H1 (cell line): ENCODE measurements around the gene GALNT18. TPM values are rescaled to one million over a fixed set of nuclear protein-coding genes. Genes with fewer than 3 reads are reported as not detected.

Experiments used
- CTCF ChIA-PET: fragments of 300-600 bp; sonication (Branson Sonifier 250); formaldehyde crosslinking; loops from one replicate; lab custom pipeline; 2021; ENCODE audit not compliant: partially characterized antibody; lab: Charles Lee
- POLR2A ChIA-PET: fragments of 300-600 bp; sonication (Branson Sonifier 250); formaldehyde crosslinking; loops from one replicate; lab custom pipeline; 2021; ENCODE audit warnings: inconsistent platforms; ENCODE audit not compliant: partially characterized antibody; lab: Charles Lee
- DNase-seq, 2 experiments: peaks; one replicate each; pipeline versions ENCODE4 v3.0.0 to v3.0.0-alpha.2; 2010 to 2022; ENCODE audit warnings: low spot score in 2 of 2, low read depth in 1 of 2, mixed read lengths in 1 of 2
- FAIRE-seq: peaks from 2 replicates; lab custom pipeline; 2011; peaks lifted over from hg19 to GRCh38; lab: Jason Lieb, UNC
- H2AFZ ChIP-seq: 2 replicates; pipeline ENCODE4 v1.8.1; 2012; ENCODE audit warnings: low read length, inconsistent platforms
- H2AK5ac ChIP-seq: 2 replicates; pipeline ENCODE4 v1.6.1; 2013; ENCODE audit warnings: low read depth, low read length
- H2BK120ac ChIP-seq: replicated peaks from 2 replicates; pipeline ENCODE3; 2013; ENCODE audit warnings: low read depth, low read length, inconsistent platforms
- H2BK12ac ChIP-seq: 2 replicates; pipeline ENCODE4 v1.6.1; 2013; ENCODE audit warnings: low read depth, low read length
- H2BK15ac ChIP-seq: 2 replicates; pipeline ENCODE4 v1.6.1; 2013; ENCODE audit warnings: low read length
- H2BK20ac ChIP-seq: 2 replicates; pipeline ENCODE4 v1.6.1; 2013; ENCODE audit warnings: low read length
- H2BK5ac ChIP-seq: 2 replicates; pipeline ENCODE4 v1.6.1; 2013; ENCODE audit warnings: low read depth, low read length
- H3K14ac ChIP-seq: 2 replicates; pipeline ENCODE4 v1.6.1; 2013; ENCODE audit warnings: inconsistent platforms; ENCODE audit not compliant: insufficient read length
- H3K18ac ChIP-seq: 2 replicates; pipeline ENCODE4 v1.6.1; 2013; ENCODE audit warnings: low read length; ENCODE audit errors: extremely low read depth
- H3K23ac ChIP-seq: 2 replicates; pipeline ENCODE4 v1.6.1; 2013; ENCODE audit warnings: inconsistent platforms; ENCODE audit not compliant: insufficient read length
- H3K23me2 ChIP-seq: 2 replicates; pipeline ENCODE4 v1.6.1; 2013; ENCODE audit warnings: low read depth, low read length
- H3K27ac ChIP-seq: 2 replicates; pipeline ENCODE4 v1.6.1; 2011; ENCODE audit warnings: low read depth, low read length, inconsistent platforms
- H3K27me3 ChIP-seq, 4 experiments: replicated peaks in 1 of 4; 1 replicate in 1 of 4; 2 replicates in 3 of 4; pipeline versions ENCODE4 v1.6.1 to v1.8.1; 2011 to 2013; ENCODE audit warnings: low read length in 3 of 4, mild to moderate bottlenecking in 3 of 4, inconsistent platforms in 2 of 4, mixed read lengths in 2 of 4, moderate library complexity in 1 of 4; ENCODE audit not compliant: control insufficient read depth in 3 of 4, insufficient read depth in 3 of 4; ENCODE audit errors: extremely low read depth in 1 of 4
- H3K36me3 ChIP-seq, 4 experiments: 2 replicates each; pipeline versions ENCODE4 v1.6.1 to v1.8.1; 2011 to 2013; ENCODE audit warnings: mild to moderate bottlenecking in 4 of 4, low read length in 3 of 4, moderate library complexity in 2 of 4, control low read depth in 1 of 4, inconsistent platforms in 1 of 4; ENCODE audit not compliant: insufficient read depth in 4 of 4, control insufficient read depth in 2 of 4
- H3K4ac ChIP-seq: replicated peaks from 2 replicates; pipeline ENCODE3; 2013; ENCODE audit warnings: low read length, low read depth, mixed read lengths, inconsistent platforms; ENCODE audit not compliant: insufficient read length
- H3K4me1 ChIP-seq, 4 experiments: replicated peaks in 1 of 4; 1 replicate in 1 of 4; 2 replicates in 3 of 4; pipeline versions ENCODE4 v1.6.1 to v1.8.1; 2011 to 2013; ENCODE audit warnings: low read length in 3 of 4, inconsistent platforms in 2 of 4, mixed read lengths in 1 of 4; ENCODE audit not compliant: insufficient read depth in 4 of 4, control insufficient read depth in 3 of 4
- H3K4me2 ChIP-seq, 2 experiments: 2 replicates each; pipeline versions ENCODE4 v1.6.1 to v1.8.1; 2011 to 2013; ENCODE audit warnings: low read depth in 2 of 2, low read length in 2 of 2, control low read depth in 1 of 2, inconsistent platforms in 1 of 2, mild to moderate bottlenecking in 1 of 2; ENCODE audit not compliant: insufficient read depth in 1 of 2
- H3K4me3 ChIP-seq, 4 experiments: fragments of 200-600, 300-600 bp in 1 of 4; sonication (generic), shearing (Covaris generic), sonication (Bioruptor Twin) in 1 of 4; 2 replicates each; pipeline versions ENCODE4 v1.5.1 to v1.8.1; 2011 to 2016; ENCODE audit warnings: low read length in 4 of 4, low read depth in 3 of 4, control low read depth in 2 of 4, inconsistent platforms in 2 of 4, mild to moderate bottlenecking in 2 of 4, mixed read lengths in 1 of 4, moderate library complexity in 1 of 4; ENCODE audit not compliant: insufficient read depth in 2 of 4; ENCODE audit errors: extremely low read depth in 1 of 4
- H3K56ac ChIP-seq: replicated peaks from 2 replicates; pipeline ENCODE3; 2013; ENCODE audit warnings: low read depth, mild to moderate bottlenecking, mixed read lengths, low read length, inconsistent platforms; ENCODE audit not compliant: insufficient read length
- H3K79me1 ChIP-seq: 2 replicates; pipeline ENCODE4 v1.6.1; 2013; ENCODE audit warnings: low read depth, low read length, control low read depth
- H3K79me2 ChIP-seq, 2 experiments: 2 replicates each; pipeline versions ENCODE4 v1.6.1 to v1.8.1; 2012 to 2013; ENCODE audit warnings: low read length in 2 of 2, mild to moderate bottlenecking in 2 of 2, inconsistent platforms in 1 of 2; ENCODE audit not compliant: insufficient read depth in 2 of 2, control insufficient read depth in 1 of 2
- H3K9ac ChIP-seq, 4 experiments: replicated peaks in 1 of 4; 1 replicate in 1 of 4; 2 replicates in 3 of 4; pipeline versions ENCODE4 v1.6.1 to v1.8.1; 2011 to 2013; ENCODE audit warnings: low read depth in 3 of 4, low read length in 3 of 4, control low read depth in 2 of 4, mild to moderate bottlenecking in 2 of 4, moderate library complexity in 2 of 4, inconsistent platforms in 1 of 4; ENCODE audit errors: extremely low read depth in 1 of 4
- H3K9me3 ChIP-seq, 2 experiments: 2 replicates each; pipeline versions ENCODE4 v1.6.1 to v1.8.1; 2012 to 2013; ENCODE audit warnings: mild to moderate bottlenecking in 2 of 2, moderate library complexity in 2 of 2, control low read depth in 1 of 2, inconsistent platforms in 1 of 2, low read depth in 1 of 2, low read length in 1 of 2, mixed read lengths in 1 of 2; ENCODE audit not compliant: insufficient read depth in 2 of 2
- H4K20me1 ChIP-seq, 2 experiments: replicated peaks in 1 of 2; 2 replicates each; pipeline versions ENCODE3 to v1.8.1; 2011 to 2013; ENCODE audit warnings: inconsistent platforms in 2 of 2, low read length in 2 of 2, mild to moderate bottlenecking in 1 of 2; ENCODE audit not compliant: insufficient read depth in 2 of 2, control insufficient read depth in 1 of 2
- H4K5ac ChIP-seq: 2 replicates; pipeline ENCODE4 v1.6.1; 2013; ENCODE audit warnings: low read length, low read depth, mixed read lengths, inconsistent platforms; ENCODE audit not compliant: insufficient read length
- H4K8ac ChIP-seq: 2 replicates; pipeline ENCODE4 v1.8.0; 2013; ENCODE audit warnings: mild to moderate bottlenecking, moderate library complexity, low read length, inconsistent platforms; ENCODE audit not compliant: insufficient read depth; ENCODE audit errors: extremely low read depth
- H4K91ac ChIP-seq: replicated peaks from 2 replicates; pipeline ENCODE3; 2013; ENCODE audit warnings: low read length, mixed read lengths, inconsistent platforms; ENCODE audit not compliant: insufficient read length
- ATF3 ChIP-seq: IDR thresholded peaks from 2 replicates; pipeline ENCODE4 v1.6.1; 2011; ENCODE audit warnings: low read depth, mild to moderate bottlenecking, low read length; ENCODE audit not compliant: insufficient read depth
- BACH1 ChIP-seq: IDR thresholded peaks from 2 replicates; pipeline ENCODE4 v1.6.1; 2012; ENCODE audit warnings: low read length, improper control_type of control experiment
- CBX8 ChIP-seq: fragments of 300-800, 300-1000 bp; sonication (generic); IDR thresholded peaks from 2 replicates; pipeline ENCODE4 v1.7.1; 2016; ENCODE audit warnings: low read depth, low read length, borderline replicate concordance
- CHD1 ChIP-seq: IDR thresholded peaks from 2 replicates; pipeline ENCODE4 v1.6.1; 2012; ENCODE audit warnings: low read depth, low read length, improper control_type of control experiment
- CREB1 ChIP-seq: IDR thresholded peaks from 2 replicates; pipeline ENCODE4 v1.6.1; 2012; ENCODE audit warnings: inconsistent platforms
- E2F6 ChIP-seq: IDR thresholded peaks from 2 replicates; pipeline ENCODE4 v1.6.1; 2012; ENCODE audit warnings: inconsistent platforms
- MAX ChIP-seq: IDR thresholded peaks from 2 replicates; pipeline ENCODE4 v1.6.1; 2012; ENCODE audit warnings: inconsistent platforms
- RFX5 ChIP-seq: IDR thresholded peaks from 2 replicates; pipeline ENCODE4 v1.6.1; 2011; ENCODE audit warnings: low read depth, low read length, improper control_type of control experiment, borderline replicate concordance
- RXRA ChIP-seq: IDR thresholded peaks from 2 replicates; pipeline ENCODE4 v1.6.1; 2011; ENCODE audit warnings: low read depth, mild to moderate bottlenecking, low read length, moderate library complexity; ENCODE audit not compliant: insufficient read depth
- SAP30 ChIP-seq: fragments of 300-600 bp; sonication (generic); IDR thresholded peaks from 2 replicates; pipeline ENCODE4 v1.7.1; 2012; ENCODE audit warnings: low read length, moderate library complexity, mild to moderate bottlenecking, inconsistent platforms; ENCODE audit not compliant: insufficient read depth, insufficient replicate concordance
- SP1 ChIP-seq: IDR thresholded peaks from 2 replicates; pipeline ENCODE4 v1.6.1; 2011; ENCODE audit warnings: low read depth, low read length
- WGBS, 2 experiments: shearing (Covaris generic) in 1 of 2; methylation state at CpG; one replicate each; pipeline versions ENCODE4 v1.1.6 to v1.1.7; 2013 to 2015; ENCODE audit warnings: low lambda C conversion rate in 2 of 2, mixed read lengths in 2 of 2, inconsistent platforms in 1 of 2, low coverage in 1 of 2, missing lambda C conversion rate in 1 of 2; ENCODE audit not compliant: insufficient replicate concordance in 2 of 2, insufficient coverage in 1 of 2, insufficient read length in 1 of 2; ENCODE audit errors: extremely low coverage in 1 of 2, missing lambda C conversion rate in 1 of 2; 5-methylcytosine and 5-hydroxymethylcytosine counted together
- polyA plus RNA-seq, 7 experiments: library from polyadenylated mRNA; depleted of rRNA in 3 of 7; stranded (reverse) in 5 of 7; unstranded in 2 of 7; fragments of >200 nt in 5 of 7; fragments of 200-250 nt in 2 of 7; gene quantifications; 1 replicate in 5 of 7; 2 replicates in 1 of 7; 4 replicates in 1 of 7; pipeline versions ENCODE4 v1.2.1 to v1.2.3, GENCODE V29; 2011 to 2013; ENCODE audit warnings: missing spikeins in 2 of 7, mixed read lengths in 2 of 7
- total RNA-seq: library from RNA; stranded (reverse); fragmentation: NEBNext Ultra II Directional; extraction: Animal tissue kit (Norgen Biotek cat#: 25700); gene quantifications from 2 replicates; pipeline ENCODE4 v1.2.1, GENCODE V29; 2021

Gene GALNT18
- total and polyA plus RNA-seq, 2 of the 8 experiments (the other 6 are each of a cell fraction or from before 2014, with no cell fraction given) = 6.0 to 9.4 TPM

DNA sequence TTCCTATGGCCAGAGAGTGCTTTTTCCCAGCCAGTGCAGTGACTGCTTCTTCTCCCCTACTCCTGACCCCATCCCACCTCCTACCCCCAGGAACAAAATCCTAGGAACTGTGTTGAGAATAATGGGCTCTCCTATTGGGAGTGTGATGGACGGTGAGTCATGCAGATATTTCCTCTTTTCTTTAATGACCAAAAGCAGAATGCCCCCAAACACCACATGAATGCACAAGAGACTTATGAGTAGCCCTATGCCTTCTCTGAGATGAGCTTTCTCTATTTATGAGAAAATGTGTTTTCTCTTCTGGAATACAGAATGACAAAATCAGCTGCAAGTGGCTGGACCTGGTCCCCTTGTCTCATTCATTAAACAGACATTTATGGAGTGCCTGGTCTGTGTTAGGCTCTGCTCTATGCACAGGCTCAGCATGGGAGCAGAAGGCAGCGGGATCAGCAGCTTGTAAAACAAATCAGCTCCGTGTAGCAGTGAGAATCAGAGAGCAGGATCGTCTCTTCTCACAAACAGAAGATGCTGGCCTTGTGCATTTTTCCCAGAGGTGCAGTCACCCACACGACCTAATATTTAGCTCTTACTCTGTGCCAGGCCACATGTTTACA lies 47.5 kb upstream of the GALNT18 start:
- Histone ChIP-seq H3K9me3 (peaks cover 3 to 12% of the 10 kb centered on the region in 2 experiments; a peak in 2 of 4 replicates), H2BK15ac (no peak overlapping the region), H3K18ac (no peak overlapping the region), H3K56ac (no peak overlapping the region), H3K23ac (no peak overlapping the region), H4K8ac (no peak overlapping the region), H4K91ac (no peak overlapping the region), H2BK5ac (no peak overlapping the region), H3K4me2 (no peak overlapping the region), H3K4me3 (no peak overlapping the region), H3K79me1 (no peaks in the 10 kb centered on the region), H3K27ac (no peak overlapping the region), H3K9ac (no peak overlapping the region), H4K5ac (no peak overlapping the region), H2BK12ac (no peak overlapping the region), H3K36me3 (no peaks in the 10 kb centered on the region), H2AFZ (no peak overlapping the region), H3K27me3 (no peaks in the 10 kb centered on the region), H2BK120ac (no peak overlapping the region), H3K14ac (no peak overlapping the region), H3K4ac (no peak overlapping the region), H2BK20ac (no peak overlapping the region), H3K79me2 (no peaks in the 10 kb centered on the region), H3K23me2 (no peaks in the 10 kb centered on the region), H3K4me1 (peaks cover 0 to 5% (median 0%) of the 10 kb centered on the region in 4 experiments; a peak in 1 of 7 replicates), H4K20me1 (no peaks in the 10 kb centered on the region), H2AK5ac (no peak overlapping the region)
- TF ChIP-seq SAP30 = no peak
- TF ChIP-seq CREB1 = no peak
- TF ChIP-seq BACH1 = no peak
- no peak for TF ChIP-seq ATF3
- TF ChIP-seq SP1 = no peak
- no peak for TF ChIP-seq E2F6
- TF ChIP-seq CBX8 = no peak
- TF ChIP-seq MAX = no peak
- TF ChIP-seq CHD1 = no peak
- TF ChIP-seq RFX5 = no peak
- TF ChIP-seq RXRA = no peak
- DNase-seq = no peak
- 74% methylated on average over 5 of the region's 5 CpGs; no CpG with 5 or more reads in 1 of the 2 experiments for WGBS, 2 experiments
- no peak for FAIRE-seq
- ChIA-PET CTCF (interaction anchor here (0.7 to 3.7 kb wide), 10 partner anchors 9 to 267 kb away, joined by 3 to 19 read pairs (median 3); no protein-coding TSS in a partner anchor), POLR2A (no interaction called here)
